Measurements from ENCODE around the gene PARS2.

PARS2 gene

DNA sequence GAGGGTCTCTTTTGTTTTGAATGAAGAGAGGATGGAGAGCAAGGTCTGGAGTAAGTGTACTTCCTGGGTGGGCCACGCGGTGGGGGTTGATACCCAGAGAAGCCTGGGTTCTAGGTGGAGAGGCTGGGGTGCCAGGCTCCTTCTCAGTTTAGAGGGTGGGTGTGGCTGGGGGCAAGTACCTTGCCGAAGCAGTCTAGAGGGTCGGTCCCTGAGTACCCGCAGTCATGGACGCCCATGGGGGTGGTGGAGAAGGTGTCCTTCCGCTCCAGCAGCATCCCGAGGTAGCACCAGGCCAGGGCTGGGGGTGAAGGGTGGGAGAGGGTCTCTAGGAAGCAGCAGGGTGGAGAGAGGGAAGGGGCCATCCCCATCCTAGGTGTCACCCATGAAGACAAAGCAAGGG, 22.5 kb upstream of the PARS2 start:
- TF ChIP-seq EZH2 (optimal IDR thresholded peaks at IDR 0.05; ENCODE audit: low read depth, low read length): no peak
- TF ChIP-seq EZH2phosphoT487 (IDR thresholded peaks at IDR 0.05; ENCODE audit: low read length): no peak
- TF ChIP-seq, protein P1, sequence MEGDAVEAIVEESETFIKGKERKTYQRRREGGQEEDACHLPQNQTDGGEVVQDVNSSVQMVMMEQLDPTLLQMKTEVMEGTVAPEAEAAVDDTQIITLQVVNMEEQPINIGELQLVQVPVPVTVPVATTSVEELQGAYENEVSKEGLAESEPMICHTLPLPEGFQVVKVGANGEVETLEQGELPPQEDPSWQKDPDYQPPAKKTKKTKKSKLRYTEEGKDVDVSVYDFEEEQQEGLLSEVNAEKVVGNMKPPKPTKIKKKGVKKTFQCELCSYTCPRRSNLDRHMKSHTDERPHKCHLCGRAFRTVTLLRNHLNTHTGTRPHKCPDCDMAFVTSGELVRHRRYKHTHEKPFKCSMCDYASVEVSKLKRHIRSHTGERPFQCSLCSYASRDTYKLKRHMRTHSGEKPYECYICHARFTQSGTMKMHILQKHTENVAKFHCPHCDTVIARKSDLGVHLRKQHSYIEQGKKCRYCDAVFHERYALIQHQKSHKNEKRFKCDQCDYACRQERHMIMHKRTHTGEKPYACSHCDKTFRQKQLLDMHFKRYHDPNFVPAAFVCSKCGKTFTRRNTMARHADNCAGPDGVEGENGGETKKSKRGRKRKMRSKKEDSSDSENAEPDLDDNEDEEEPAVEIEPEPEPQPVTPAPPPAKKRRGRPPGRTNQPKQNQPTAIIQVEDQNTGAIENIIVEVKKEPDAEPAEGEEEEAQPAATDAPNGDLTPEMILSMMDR (IDR thresholded peaks at IDR 0.05; ENCODE audit: low read length): no peak
- H3K36me3 ChIP-seq (replicated peaks; ENCODE audit: insufficient read depth, low read length): no peaks in the 10 kb centered on the region
- H3F3A ChIP-seq (ENCODE audit: insufficient read depth, low read length): no peaks in the 10 kb centered on the region
- no peak overlapping the region for H2AFZ ChIP-seq (ENCODE audit: low read length)
- H3K79me2 ChIP-seq (ENCODE audit: low read length): no peaks in the 10 kb centered on the region
- no peak overlapping the region for H3K9ac ChIP-seq (ENCODE audit: low read length)
- H3K4me3 ChIP-seq (ENCODE audit: low read length): no peak overlapping the region
- no peaks in the 10 kb centered on the region for H3K4me1 ChIP-seq (ENCODE audit: low read length)
- H3K9me3 ChIP-seq (replicated peaks; ENCODE audit: insufficient read depth, low read length): no peaks in the 10 kb centered on the region
- H3K4me2 ChIP-seq (ENCODE audit: low read depth, low read length): no peak overlapping the region
- no peak overlapping the region for H3K27ac ChIP-seq (ENCODE audit: low read length)
- no peaks in the 10 kb centered on the region for H3K27me3 ChIP-seq (replicated peaks; ENCODE audit: insufficient read depth, low read length)
- DNase-seq: no peak
- no peaks in the 10 kb centered on the region for H3K9me2 ChIP-seq (replicated peaks; ENCODE audit: insufficient read depth, low read length)
- H4K20me1 ChIP-seq (ENCODE audit: insufficient read depth, low read length): no peaks in the 10 kb centered on the region

DNA sequence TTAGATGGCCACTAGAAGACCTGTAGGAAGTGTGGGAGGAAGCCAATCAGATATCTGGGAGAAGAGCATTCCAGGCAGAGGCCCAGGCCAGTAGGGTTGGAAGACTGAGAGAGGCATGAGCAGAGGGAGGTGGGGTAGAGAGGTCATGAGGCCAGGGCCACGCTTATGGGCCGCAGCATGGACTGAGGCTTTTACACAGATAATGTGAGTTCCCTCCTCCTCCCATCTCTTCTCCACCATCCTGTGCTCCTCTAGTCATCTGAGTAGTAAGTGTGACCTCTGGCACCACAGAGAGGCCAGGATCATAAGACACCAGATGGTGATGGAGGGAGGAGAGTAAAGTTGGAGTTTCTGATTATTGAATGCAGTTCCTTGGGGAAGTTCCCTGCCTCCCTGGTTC, 19.7 kb upstream of the PARS2 start:
- no peaks in the 10 kb centered on the region for H3K4me1 ChIP-seq (ENCODE audit: low read length)
- H3K9ac ChIP-seq (ENCODE audit: low read length): no peak overlapping the region
- DNase-seq: no peak
- no peak overlapping the region for H3K4me3 ChIP-seq (ENCODE audit: low read length)
- H3K27me3 ChIP-seq (replicated peaks; ENCODE audit: insufficient read depth, low read length): no peaks in the 10 kb centered on the region
- H3K36me3 ChIP-seq (replicated peaks; ENCODE audit: insufficient read depth, low read length): no peaks in the 10 kb centered on the region
- H3K9me3 ChIP-seq (replicated peaks; ENCODE audit: insufficient read depth, low read length): no peaks in the 10 kb centered on the region
- no peaks in the 10 kb centered on the region for H3F3A ChIP-seq (ENCODE audit: insufficient read depth, low read length)
- H3K27ac ChIP-seq (ENCODE audit: low read length): no peak overlapping the region
- H3K4me2 ChIP-seq (ENCODE audit: low read depth, low read length): no peak overlapping the region
- no peaks in the 10 kb centered on the region for H4K20me1 ChIP-seq (ENCODE audit: insufficient read depth, low read length)
- H3K79me2 ChIP-seq (ENCODE audit: low read length): no peaks in the 10 kb centered on the region
- no peak overlapping the region for H2AFZ ChIP-seq (ENCODE audit: low read length)
- no peaks in the 10 kb centered on the region for H3K9me2 ChIP-seq (replicated peaks; ENCODE audit: insufficient read depth, low read length)
- TF ChIP-seq EZH2 (optimal IDR thresholded peaks at IDR 0.05; ENCODE audit: low read depth, low read length) (no peak), EZH2phosphoT487 (IDR thresholded peaks at IDR 0.05; ENCODE audit: low read length) (no peak)
- TF ChIP-seq, protein P1 (IDR thresholded peaks at IDR 0.05; ENCODE audit: low read length): no peak

DNA sequence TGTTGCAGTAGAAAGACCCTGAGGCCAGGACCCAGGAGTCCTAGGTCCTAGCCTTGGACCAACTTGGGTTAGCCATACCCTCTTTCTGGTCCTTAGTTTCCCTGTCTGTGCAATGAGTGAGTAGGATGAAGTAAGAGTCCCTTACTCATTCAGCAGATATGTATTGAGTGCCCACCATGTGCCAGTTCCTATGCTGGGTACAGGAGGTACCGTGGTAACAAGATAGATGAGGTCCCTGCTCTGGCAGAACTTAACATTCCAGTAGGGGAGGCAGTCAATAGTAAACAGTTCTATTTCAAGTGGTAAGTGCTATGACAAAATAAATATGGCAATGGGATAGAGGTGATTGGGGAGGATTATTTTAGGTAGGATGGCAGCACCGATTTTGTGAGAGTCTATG, 18.3 kb upstream of the PARS2 start:
- no peak for DNase-seq
- H3K27ac ChIP-seq (ENCODE audit: low read length): no peak overlapping the region
- H3K4me1 ChIP-seq (ENCODE audit: low read length): no peaks in the 10 kb centered on the region
- H4K20me1 ChIP-seq (ENCODE audit: insufficient read depth, low read length): no peaks in the 10 kb centered on the region
- no peaks in the 10 kb centered on the region for H3K79me2 ChIP-seq (ENCODE audit: low read length)
- no peaks in the 10 kb centered on the region for H3F3A ChIP-seq (ENCODE audit: insufficient read depth, low read length)
- H3K9me2 ChIP-seq (replicated peaks; ENCODE audit: insufficient read depth, low read length): no peaks in the 10 kb centered on the region
- H3K4me2 ChIP-seq (ENCODE audit: low read depth, low read length): no peak overlapping the region
- H3K4me3 ChIP-seq (ENCODE audit: low read length): no peak overlapping the region
- TF ChIP-seq EZH2 (optimal IDR thresholded peaks at IDR 0.05; ENCODE audit: low read depth, low read length) (no peak), EZH2phosphoT487 (IDR thresholded peaks at IDR 0.05; ENCODE audit: low read length) (no peak)
- TF ChIP-seq, protein P1 (IDR thresholded peaks at IDR 0.05; ENCODE audit: low read length): no peak
- H3K9ac ChIP-seq (ENCODE audit: low read length): no peak overlapping the region
- H2AFZ ChIP-seq (ENCODE audit: low read length): no peak overlapping the region
- no peaks in the 10 kb centered on the region for H3K27me3 ChIP-seq (replicated peaks; ENCODE audit: insufficient read depth, low read length)
- no peaks in the 10 kb centered on the region for H3K9me3 ChIP-seq (replicated peaks; ENCODE audit: insufficient read depth, low read length)
- H3K36me3 ChIP-seq (replicated peaks; ENCODE audit: insufficient read depth, low read length): no peaks in the 10 kb centered on the region

All from MM.1S (cell line).